HEK293T (cell line): ENCODE data around the gene CRX.
"Not testable (repeated sequence)": the region's sequence is repeated elsewhere in the genome, so short reads cannot be mapped to it uniquely, and the experiment has no call there.

Source experiments
- BHLHE40 ChIP-seq: fragments of 450-650 bp; IDR thresholded peaks from 2 replicates; pipeline ENCODE4 v1.6.1; 2016; ENCODE audit warnings: mild to moderate bottlenecking, moderate library complexity, borderline replicate concordance
- CTBP1 ChIP-seq: fragments of 450-650 bp; IDR thresholded peaks from 2 replicates; pipeline ENCODE4 v1.6.1; 2016; ENCODE audit warnings: borderline replicate concordance

GRCh38 chr19:47879385-47879784 is 57.6 kb downstream of the CRX start:
- not testable (repeated sequence) for TF ChIP-seq CTBP1, BHLHE40
